Measurements from ENCODE around the gene C2orf76. TPM values are rescaled to one million over a fixed set of nuclear protein-coding genes. Genes with fewer than 3 reads are reported as not detected.

Gene C2orf76
- total RNA-seq, 4 donors from 2014 or later = 1.6 to 2.9 TPM; not detected in 2

- Histone ChIP-seq H3K4me3 (no peak overlapping the region), H3K9me3 (no peaks in the 10 kb centered on the region), H3K27me3 (no peaks in the 10 kb centered on the region), H3K36me3 (no peaks in the 10 kb centered on the region), H3K27ac (no peak overlapping the region), H3K4me1 (no peaks in the 10 kb centered on the region)
- DNase-seq = no peak
- TF ChIP-seq POLR2A (IDR thresholded peaks at IDR 0.05) (no peak), CTCF (IDR thresholded peaks at IDR 0.05) (no peak)
These were observed 101.0 kb downstream of the C2orf76 start for GRCh38 chr2:119265693-119266066.

GRCh38 chr2:119264781-119265692 lies 101.6 kb downstream of the C2orf76 start:
- H3K27ac ChIP-seq = no peak overlapping the region
- H3K9me3 ChIP-seq = no peaks in the 10 kb centered on the region
- DNase-seq = peak; percentile 21 to 66 (median 65)
- no peak for TF ChIP-seq POLR2A (IDR thresholded peaks at IDR 0.05)
- TF ChIP-seq CTCF (IDR thresholded peaks at IDR 0.05) = peak in 5 of 6 experiments; percentile 31 to 67 (median 66)
- no peaks in the 10 kb centered on the region for H3K4me1 ChIP-seq
- H3K36me3 ChIP-seq = no peaks in the 10 kb centered on the region
- H3K4me3 ChIP-seq = no peak overlapping the region
- H3K27me3 ChIP-seq = no peaks in the 10 kb centered on the region

GRCh38 chr2:119263656-119264055 lies 103.0 kb downstream of the C2orf76 start:
- peak in 1 of 3 donors; percentile 26 for DNase-seq
- Histone ChIP-seq H3K27me3 (no peaks in the 10 kb centered on the region), H3K4me1 (no peaks in the 10 kb centered on the region), H3K36me3 (no peaks in the 10 kb centered on the region), H3K9me3 (no peaks in the 10 kb centered on the region), H3K27ac (no peak overlapping the region), H3K4me3 (no peak overlapping the region)
- TF ChIP-seq CTCF (IDR thresholded peaks at IDR 0.05) (no peak), POLR2A (IDR thresholded peaks at IDR 0.05) (no peak)

DNA sequence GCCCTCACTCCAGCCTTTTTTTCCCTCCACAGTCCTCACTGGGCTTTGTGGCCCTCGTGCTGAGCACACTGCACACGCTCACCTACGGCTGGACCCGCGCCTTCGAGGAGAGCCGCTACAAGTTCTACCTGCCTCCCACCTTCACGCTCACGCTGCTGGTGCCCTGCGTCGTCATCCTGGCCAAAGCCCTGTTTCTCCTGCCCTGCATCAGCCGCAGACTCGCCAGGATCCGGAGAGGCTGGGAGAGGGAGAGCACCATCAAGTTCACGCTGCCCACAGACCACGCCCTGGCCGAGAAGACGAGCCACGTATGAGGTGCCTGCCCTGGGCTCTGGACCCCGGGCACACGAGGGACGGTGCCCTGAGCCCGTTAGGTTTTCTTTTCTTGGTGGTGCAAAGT lies 103.6 kb downstream of the C2orf76 start:
- TF ChIP-seq CTCF (IDR thresholded peaks at IDR 0.05) (no peak), POLR2A (IDR thresholded peaks at IDR 0.05) (no peak)
- no peaks in the 10 kb centered on the region for H3K9me3 ChIP-seq
- H3K27me3 ChIP-seq = no peaks in the 10 kb centered on the region

GRCh38 chr2:119261493-119262225 lies 105.0 kb downstream of the C2orf76 start:
- H3K27ac ChIP-seq = no peak overlapping the region
- no peaks in the 10 kb centered on the region for H3K36me3 ChIP-seq
- H3K9me3 ChIP-seq = no peaks in the 10 kb centered on the region
- no peak for TF ChIP-seq CTCF (IDR thresholded peaks at IDR 0.05)
- no peak for TF ChIP-seq POLR2A (IDR thresholded peaks at IDR 0.05)
- no peaks in the 10 kb centered on the region for H3K27me3 ChIP-seq
- DNase-seq = peak in 1 of 3 donors; percentile 27
- no peaks in the 10 kb centered on the region for H3K4me1 ChIP-seq
- H3K4me3 ChIP-seq = no peak overlapping the region

More for the DNA sequence above, 103.6 kb downstream of the C2orf76 start:
- H3K36me3 ChIP-seq = no peaks in the 10 kb centered on the region
- no peak overlapping the region for H3K4me3 ChIP-seq
- no peak overlapping the region for H3K27ac ChIP-seq
- no peaks in the 10 kb centered on the region for H3K4me1 ChIP-seq
- peak in 1 of 3 donors; percentile 26 for DNase-seq

Data from Peyer's patch (tissue), 4 donors.